ENCODE measurements around the gene CMIP.

The CMIP gene

DNA sequence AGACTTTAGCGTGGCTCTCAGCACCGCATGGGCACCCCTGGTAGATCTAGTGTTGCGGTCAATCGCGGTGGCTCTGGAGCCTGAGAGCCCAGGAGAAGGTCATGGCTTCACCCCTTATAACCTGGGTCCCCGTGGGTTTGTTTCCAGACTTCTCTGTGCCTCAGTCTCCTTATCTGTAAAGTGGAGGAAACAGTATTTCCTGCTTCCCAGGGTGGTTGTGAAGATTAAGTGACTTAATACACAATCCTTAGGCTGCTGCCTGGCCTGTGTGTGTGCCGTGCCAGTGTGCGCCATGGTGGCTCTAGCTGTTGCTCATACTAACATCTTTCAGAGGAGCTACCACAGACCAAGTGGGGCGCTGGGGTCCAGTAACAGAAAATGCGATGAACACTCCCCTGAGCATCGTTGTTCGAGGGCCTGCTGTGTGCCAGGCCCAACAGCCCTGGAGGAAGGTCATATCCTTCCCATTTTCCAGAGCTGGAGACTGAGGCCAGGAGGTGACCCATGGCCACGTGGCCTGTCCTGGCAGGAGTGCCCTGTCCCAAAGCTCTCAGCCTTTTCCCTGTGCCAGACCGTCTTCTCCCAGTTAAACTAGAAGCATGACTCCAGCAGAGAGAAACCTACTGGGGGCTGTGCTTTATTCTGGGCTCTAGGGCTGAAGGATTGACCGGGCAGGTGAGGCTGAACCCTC lies 70.1 kb downstream of the CMIP start:
- ChIA-PET POLR2A (no interaction called here), CTCF (no interaction called here)
- TF ChIP-seq ARNT (IDR thresholded peaks at IDR 0.05), result no peak
- no peak for TF ChIP-seq L3MBTL2 (conservative IDR thresholded peaks at IDR 0.05)
- TF ChIP-seq LEF1 (IDR thresholded peaks at IDR 0.05; ENCODE audit: borderline replicate concordance), result no peak
- TF ChIP-seq BHLHE40 (IDR thresholded peaks at IDR 0.05; ENCODE audit: borderline replicate concordance), result no peak
- no peak for TF ChIP-seq FOXK2 (IDR thresholded peaks at IDR 0.05)
- TF ChIP-seq ELF4 (IDR thresholded peaks at IDR 0.05), result no peak
- TF ChIP-seq SUZ12 (IDR thresholded peaks at IDR 0.05), result no peak
- TF ChIP-seq ZNF384 (IDR thresholded peaks at IDR 0.05), result no peak
- no peak for TF ChIP-seq CTBP1 (IDR thresholded peaks at IDR 0.05; ENCODE audit: borderline replicate concordance)
- no peak for TF ChIP-seq FOXM1 (IDR thresholded peaks at IDR 0.05; ENCODE audit: borderline replicate concordance)
- TF ChIP-seq NFRKB (IDR thresholded peaks at IDR 0.05), result no peak
- TF ChIP-seq SP1 (IDR thresholded peaks at IDR 0.05), result no peak
- no peak for TF ChIP-seq FOXA1 (IDR thresholded peaks at IDR 0.05)
- no peak for TF ChIP-seq HDGF (IDR thresholded peaks at IDR 0.05; ENCODE audit: borderline replicate concordance)
- TF ChIP-seq, protein P1, sequence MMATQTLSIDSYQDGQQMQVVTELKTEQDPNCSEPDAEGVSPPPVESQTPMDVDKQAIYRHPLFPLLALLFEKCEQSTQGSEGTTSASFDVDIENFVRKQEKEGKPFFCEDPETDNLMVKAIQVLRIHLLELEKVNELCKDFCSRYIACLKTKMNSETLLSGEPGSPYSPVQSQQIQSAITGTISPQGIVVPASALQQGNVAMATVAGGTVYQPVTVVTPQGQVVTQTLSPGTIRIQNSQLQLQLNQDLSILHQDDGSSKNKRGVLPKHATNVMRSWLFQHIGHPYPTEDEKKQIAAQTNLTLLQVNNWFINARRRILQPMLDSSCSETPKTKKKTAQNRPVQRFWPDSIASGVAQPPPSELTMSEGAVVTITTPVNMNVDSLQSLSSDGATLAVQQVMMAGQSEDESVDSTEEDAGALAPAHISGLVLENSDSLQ (IDR thresholded peaks at IDR 0.05), result no peak
- TF ChIP-seq TARDBP (IDR thresholded peaks at IDR 0.05), result no peak
- no peak for DNase-seq (ENCODE audit: extremely low spot score)

DNA sequence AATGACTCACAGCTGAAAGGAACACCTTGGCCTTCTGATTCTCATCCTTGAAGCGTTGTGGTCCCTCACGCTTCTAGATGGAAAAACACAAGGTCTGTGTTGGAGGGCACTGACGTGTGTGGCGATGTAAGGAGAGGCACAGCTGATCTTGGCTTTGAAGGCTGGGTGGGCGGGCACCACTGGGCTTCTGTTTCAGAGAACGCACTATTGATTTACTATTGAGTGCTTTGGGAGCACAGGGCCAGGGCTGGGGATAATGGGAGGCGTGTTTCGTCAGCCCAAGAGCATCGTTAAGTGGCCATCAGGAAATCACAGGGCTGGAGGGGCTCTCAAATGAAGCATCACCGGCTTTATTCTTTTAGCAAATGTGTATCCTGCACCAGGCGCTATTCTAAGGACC lies 70.7 kb downstream of the CMIP start:
- no peak for DNase-seq (ENCODE audit: extremely low spot score)
- ChIA-PET POLR2A (no interaction called here), CTCF (no interaction called here)
- TF ChIP-seq FOXM1 (IDR thresholded peaks at IDR 0.05; ENCODE audit: borderline replicate concordance), result no peak
- TF ChIP-seq TARDBP (IDR thresholded peaks at IDR 0.05), result no peak
- TF ChIP-seq ELF4 (IDR thresholded peaks at IDR 0.05), result no peak
- no peak for TF ChIP-seq NFRKB (IDR thresholded peaks at IDR 0.05)
- TF ChIP-seq, protein P1 (IDR thresholded peaks at IDR 0.05), result no peak
- no peak for TF ChIP-seq CTBP1 (IDR thresholded peaks at IDR 0.05; ENCODE audit: borderline replicate concordance)
- TF ChIP-seq SUZ12 (IDR thresholded peaks at IDR 0.05), result no peak
- no peak for TF ChIP-seq FOXK2 (IDR thresholded peaks at IDR 0.05)

DNA sequence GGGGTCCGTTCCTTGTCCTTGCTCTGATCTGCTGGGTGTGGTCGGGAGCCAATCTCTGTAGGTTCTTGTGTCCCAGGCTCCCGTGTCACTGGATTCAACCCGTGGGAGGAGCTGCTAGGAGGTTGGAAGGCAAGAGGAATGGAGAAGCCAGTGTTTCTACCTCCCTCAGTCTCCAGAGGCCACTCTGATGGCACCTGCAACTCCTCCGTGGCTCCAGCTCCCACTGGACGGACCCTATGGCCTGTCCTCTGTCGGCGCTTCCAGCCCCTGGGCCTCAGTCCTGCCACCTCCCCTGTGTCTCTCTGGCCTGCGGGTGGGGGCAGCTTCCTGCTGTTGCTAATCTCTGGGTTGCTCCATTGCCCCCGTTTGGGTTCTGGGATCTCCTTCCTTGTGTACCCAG lies 71.1 kb downstream of the CMIP start:
- no peak for DNase-seq (ENCODE audit: extremely low spot score)
- TF ChIP-seq ZNF384 (IDR thresholded peaks at IDR 0.05) (no peak), LEF1 (IDR thresholded peaks at IDR 0.05; ENCODE audit: borderline replicate concordance) (no peak), ELF4 (IDR thresholded peaks at IDR 0.05) (no peak), FOXA1 (IDR thresholded peaks at IDR 0.05) (no peak), FOXK2 (IDR thresholded peaks at IDR 0.05) (no peak), CTBP1 (IDR thresholded peaks at IDR 0.05; ENCODE audit: borderline replicate concordance) (no peak), L3MBTL2 (conservative IDR thresholded peaks at IDR 0.05) (no peak), SP1 (IDR thresholded peaks at IDR 0.05) (no peak), TARDBP (IDR thresholded peaks at IDR 0.05) (no peak), SUZ12 (IDR thresholded peaks at IDR 0.05) (no peak), HDGF (IDR thresholded peaks at IDR 0.05; ENCODE audit: borderline replicate concordance) (no peak), NFRKB (IDR thresholded peaks at IDR 0.05) (no peak), BHLHE40 (IDR thresholded peaks at IDR 0.05; ENCODE audit: borderline replicate concordance) (no peak), FOXM1 (IDR thresholded peaks at IDR 0.05; ENCODE audit: borderline replicate concordance) (no peak), ARNT (IDR thresholded peaks at IDR 0.05) (no peak)
- TF ChIP-seq, protein P1 (IDR thresholded peaks at IDR 0.05), result no peak
- CTCF ChIA-PET, result no interaction called here
- POLR2A ChIA-PET, result no interaction called here

- TF ChIP-seq BHLHE40 (IDR thresholded peaks at IDR 0.05; ENCODE audit: borderline replicate concordance) (no peak), ZNF384 (IDR thresholded peaks at IDR 0.05) (no peak), SP1 (IDR thresholded peaks at IDR 0.05) (no peak), FOXA1 (IDR thresholded peaks at IDR 0.05) (no peak), NFRKB (IDR thresholded peaks at IDR 0.05) (no peak), ARNT (IDR thresholded peaks at IDR 0.05) (no peak), SUZ12 (IDR thresholded peaks at IDR 0.05) (no peak), FOXM1 (IDR thresholded peaks at IDR 0.05; ENCODE audit: borderline replicate concordance) (no peak), L3MBTL2 (conservative IDR thresholded peaks at IDR 0.05) (no peak), LEF1 (IDR thresholded peaks at IDR 0.05; ENCODE audit: borderline replicate concordance) (no peak)
- ChIA-PET CTCF (no interaction called here), POLR2A (no interaction called here)
- no peak for DNase-seq (ENCODE audit: extremely low spot score)
Observed at GRCh38 chr16:81516478-81517149, 72.0 kb downstream of the CMIP start.

DNA sequence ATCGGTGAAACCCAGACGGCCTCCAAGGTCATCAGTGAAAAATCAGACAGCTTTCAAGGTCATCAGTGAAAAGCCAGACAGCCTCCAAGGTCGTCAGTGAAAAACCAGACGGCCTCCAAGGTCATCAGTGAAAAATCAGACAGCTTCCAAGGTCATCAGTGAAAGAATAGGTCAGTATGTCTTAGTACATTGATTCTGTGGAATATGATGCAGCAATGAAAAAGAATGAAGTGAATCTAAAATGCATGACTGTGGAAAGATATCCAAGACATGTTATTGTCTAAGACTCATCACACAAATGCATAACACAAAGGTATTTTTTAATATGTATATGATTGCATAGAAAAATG lies 72.5 kb downstream of the CMIP start:
- DNase-seq (ENCODE audit: extremely low spot score), result no peak
- ChIA-PET CTCF (no interaction called here), POLR2A (no interaction called here)
- no peak for TF ChIP-seq SUZ12 (IDR thresholded peaks at IDR 0.05)
- no peak for TF ChIP-seq ELF4 (IDR thresholded peaks at IDR 0.05)
- TF ChIP-seq ARNT (IDR thresholded peaks at IDR 0.05), result no peak
- TF ChIP-seq LEF1 (IDR thresholded peaks at IDR 0.05; ENCODE audit: borderline replicate concordance), result no peak
- TF ChIP-seq FOXM1 (IDR thresholded peaks at IDR 0.05; ENCODE audit: borderline replicate concordance), result no peak
- no peak for TF ChIP-seq BHLHE40 (IDR thresholded peaks at IDR 0.05; ENCODE audit: borderline replicate concordance)
- TF ChIP-seq L3MBTL2 (conservative IDR thresholded peaks at IDR 0.05), result no peak
- no peak for TF ChIP-seq ZNF384 (IDR thresholded peaks at IDR 0.05)
- no peak for TF ChIP-seq FOXA1 (IDR thresholded peaks at IDR 0.05)
- no peak for TF ChIP-seq SP1 (IDR thresholded peaks at IDR 0.05)
- no peak for TF ChIP-seq TARDBP (IDR thresholded peaks at IDR 0.05)
- TF ChIP-seq FOXK2 (IDR thresholded peaks at IDR 0.05), result no peak
